Measurements from ENCODE around the gene FARP1. TPM values are rescaled to one million over a fixed set of nuclear protein-coding genes. Genes with fewer than 3 reads are reported as not detected.

Gene FARP1
- total and polyA plus RNA-seq, 2 of the 8 experiments (the other 6 are each of a cell fraction or from before 2014, with no cell fraction given): 24.7 to 104 TPM

DNA sequence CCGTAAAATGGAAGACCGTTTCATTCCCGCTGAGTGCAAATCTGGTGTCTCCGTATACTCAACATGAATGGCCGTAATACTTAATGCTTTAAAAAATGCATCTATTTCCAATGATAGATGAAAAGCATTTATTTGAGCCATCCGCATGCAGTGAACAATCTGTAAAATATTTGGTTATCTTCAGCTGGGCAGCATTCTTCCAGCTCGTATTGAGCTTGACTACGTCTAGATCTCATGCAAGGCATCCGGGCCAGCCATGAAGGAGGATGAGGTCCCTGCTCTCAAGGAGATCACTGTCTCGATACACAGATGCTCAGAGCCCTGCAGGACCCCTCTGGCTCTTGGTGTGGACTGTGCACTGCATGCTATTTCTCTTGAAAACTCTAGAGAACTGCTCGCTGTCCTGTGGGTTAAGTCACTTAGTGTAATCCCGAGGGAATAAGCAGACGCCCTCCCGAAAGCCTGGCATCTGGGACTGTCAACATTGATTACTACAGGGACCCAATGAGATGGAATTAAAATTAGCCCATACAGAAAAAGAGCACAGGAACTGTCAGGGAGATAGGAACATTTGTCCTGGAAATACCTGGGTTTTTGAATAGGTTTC, 146.5 kb downstream of the FARP1 start (continued):
- TF ChIP-seq EP300 (IDR thresholded peaks at IDR 0.05; ENCODE audit: borderline replicate concordance in 1 of 2, low read depth in 2 of 2, low read length in 2 of 2) (no peak), RXRA (IDR thresholded peaks at IDR 0.05; ENCODE audit: insufficient read depth, low read depth, low read length) (no peak), SUZ12 (IDR thresholded peaks at IDR 0.05; ENCODE audit: low read length) (no peak), SIX5 (IDR thresholded peaks at IDR 0.05; ENCODE audit: low read depth, low read length) (no peak), BACH1 (IDR thresholded peaks at IDR 0.05; ENCODE audit: low read length) (no peak), EGR1 (IDR thresholded peaks at IDR 0.05; ENCODE audit: borderline replicate concordance, low read depth, low read length) (no peak)
- TF ChIP-seq, protein P1, sequence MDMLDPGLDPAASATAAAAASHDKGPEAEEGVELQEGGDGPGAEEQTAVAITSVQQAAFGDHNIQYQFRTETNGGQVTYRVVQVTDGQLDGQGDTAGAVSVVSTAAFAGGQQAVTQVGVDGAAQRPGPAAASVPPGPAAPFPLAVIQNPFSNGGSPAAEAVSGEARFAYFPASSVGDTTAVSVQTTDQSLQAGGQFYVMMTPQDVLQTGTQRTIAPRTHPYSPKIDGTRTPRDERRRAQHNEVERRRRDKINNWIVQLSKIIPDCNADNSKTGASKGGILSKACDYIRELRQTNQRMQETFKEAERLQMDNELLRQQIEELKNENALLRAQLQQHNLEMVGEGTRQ (IDR thresholded peaks at IDR 0.05; ENCODE audit: low read length): no peak

Measured in H1 (cell line).